Fibroblast of lung (primary cell): ENCODE measurements around the gene NBDY. TPM values are rescaled to one million over a fixed set of nuclear protein-coding genes. Genes with fewer than 3 reads are reported as not detected.

Experiments
- DNase-seq, 2 donors: peaks; one replicate each; pipeline versions ENCODE4 v3.0.0 to v3.0.0-alpha.2; 2010; ENCODE audit warnings: low read depth in 2 of 2
- H2AFZ ChIP-seq: 2 replicates; pipeline ENCODE4 v1.5.1; 2012; ENCODE audit warnings: low read length, control low read depth, inconsistent platforms
- H3K27ac ChIP-seq: 2 replicates; pipeline ENCODE4 v1.5.1; 2011; ENCODE audit warnings: low read length, control low read depth; ENCODE audit not compliant: insufficient read depth
- H3K27me3 ChIP-seq: 2 replicates; pipeline ENCODE4 v1.5.1; 2011; ENCODE audit warnings: mild to moderate bottlenecking, low read length; ENCODE audit not compliant: control insufficient read depth, insufficient read depth
- H3K36me3 ChIP-seq: 2 replicates; pipeline ENCODE4 v1.5.1; 2011; ENCODE audit warnings: low read length; ENCODE audit not compliant: control insufficient read depth, insufficient read depth
- H3K4me1 ChIP-seq: 2 replicates; pipeline ENCODE4 v1.5.1; 2011; ENCODE audit warnings: low read length; ENCODE audit not compliant: control insufficient read depth, insufficient read depth; ENCODE audit errors: extremely low read depth
- H3K4me2 ChIP-seq: 2 replicates; pipeline ENCODE4 v1.5.1; 2011; ENCODE audit warnings: low read length, control low read depth; ENCODE audit not compliant: insufficient read depth; ENCODE audit errors: extremely low read depth
- H3K4me3 ChIP-seq, 4 experiments: fragments of 200-600 bp in 1 of 4; sonication (generic) in 1 of 4; replicated peaks in 1 of 4; 2 replicates each; pipeline ENCODE4 v1.5.1; 2011 to 2016; ENCODE audit warnings: low read length in 4 of 4, low read depth in 3 of 4, mild to moderate bottlenecking in 3 of 4, control low read depth in 2 of 4, inconsistent platforms in 1 of 4, mixed read lengths in 1 of 4; ENCODE audit not compliant: insufficient read depth in 1 of 4; ENCODE audit errors: control extremely low read depth in 1 of 4
- H3K79me2 ChIP-seq: 2 replicates; pipeline ENCODE4 v1.5.1; 2012; ENCODE audit warnings: mild to moderate bottlenecking, low read length, inconsistent platforms; ENCODE audit not compliant: control insufficient read depth, insufficient read depth
- H3K9ac ChIP-seq: 2 replicates; pipeline ENCODE4 v1.5.1; 2011; ENCODE audit warnings: mild to moderate bottlenecking, low read length, control low read depth; ENCODE audit not compliant: insufficient read depth
- H3K9me3 ChIP-seq: 2 replicates; pipeline ENCODE4 v1.5.1; 2012; ENCODE audit warnings: low read depth, low read length; ENCODE audit not compliant: control insufficient read depth, insufficient read depth
- H4K20me1 ChIP-seq: 2 replicates; pipeline ENCODE4 v1.5.1; 2011; ENCODE audit warnings: low read length; ENCODE audit not compliant: control insufficient read depth, insufficient read depth; ENCODE audit errors: extremely low read depth
- EZH2 ChIP-seq: IDR thresholded peaks from 2 replicates; pipeline ENCODE4 v1.5.1; 2012; ENCODE audit warnings: low read length, control low read depth, mild to moderate bottlenecking; ENCODE audit errors: missing control alignments
- polyA plus RNA-seq, 2 donors: library from polyadenylated mRNA; depleted of rRNA in 1 of 2; stranded (reverse) in 1 of 2; unstranded in 1 of 2; fragments of >200 nt; gene quantifications; 2 replicates each; pipeline ENCODE4 v1.2.1, GENCODE V29; 2011 to 2012; ENCODE audit warnings: missing spikeins in 1 of 2
- total RNA-seq: library from RNA; depleted of rRNA; stranded (reverse); fragments of >200 nt; gene quantifications from 2 replicates; pipeline ENCODE4 v1.2.1, GENCODE V29; 2014
- TF ChIP-seq, protein P1 (sequence below), 2 donors: IDR thresholded peaks in 1 of 2; conservative IDR thresholded peaks in 1 of 2; 1 replicate in 1 of 2; 2 replicates in 1 of 2; pipeline ENCODE4 v1.5.1; 2011 to 2012; ENCODE audit warnings: low read length in 2 of 2, control low read depth in 1 of 2, inconsistent platforms in 1 of 2, low read depth in 1 of 2, mild to moderate bottlenecking in 1 of 2

Gene NBDY
- total and polyA plus RNA-seq, 2 donors (not counting 1 experiment from before 2014, with no cell fraction given), result 5.8 to 39.3 TPM

DNA sequence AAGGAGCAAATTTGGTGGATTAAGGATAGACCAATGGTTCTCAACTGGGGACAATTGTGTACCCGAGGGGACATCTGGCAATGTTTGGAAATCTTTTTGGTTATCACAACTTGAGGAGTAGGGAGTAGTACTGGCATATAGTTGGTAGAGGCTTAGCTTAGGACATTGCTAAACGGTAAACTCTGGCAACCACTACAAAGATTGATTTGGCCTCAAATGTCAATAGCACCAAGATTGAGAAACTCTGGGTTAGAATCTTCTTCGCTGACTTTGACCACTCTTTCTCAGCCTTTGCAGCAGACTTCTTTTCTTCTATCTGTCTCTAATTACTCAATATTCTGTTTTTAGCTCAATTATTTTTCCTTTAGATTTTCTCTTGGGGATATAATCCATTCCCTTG lies 1.5 kb upstream of the NBDY start:
- Histone ChIP-seq H3K4me3 (no peak overlapping the region), H3K4me2 (no peak overlapping the region), H3K36me3 (no peaks in the 10 kb centered on the region), H3K4me1 (no peaks in the 10 kb centered on the region), H3K9ac (no peak overlapping the region), H2AFZ (no peak overlapping the region), H4K20me1 (no peaks in the 10 kb centered on the region), H3K27ac (no peak overlapping the region), H3K9me3 (no peaks in the 10 kb centered on the region), H3K79me2 (peaks cover 10% of the 10 kb centered on the region), H3K27me3 (no peaks in the 10 kb centered on the region)
- no peak for TF ChIP-seq EZH2
- TF ChIP-seq, protein P1, sequence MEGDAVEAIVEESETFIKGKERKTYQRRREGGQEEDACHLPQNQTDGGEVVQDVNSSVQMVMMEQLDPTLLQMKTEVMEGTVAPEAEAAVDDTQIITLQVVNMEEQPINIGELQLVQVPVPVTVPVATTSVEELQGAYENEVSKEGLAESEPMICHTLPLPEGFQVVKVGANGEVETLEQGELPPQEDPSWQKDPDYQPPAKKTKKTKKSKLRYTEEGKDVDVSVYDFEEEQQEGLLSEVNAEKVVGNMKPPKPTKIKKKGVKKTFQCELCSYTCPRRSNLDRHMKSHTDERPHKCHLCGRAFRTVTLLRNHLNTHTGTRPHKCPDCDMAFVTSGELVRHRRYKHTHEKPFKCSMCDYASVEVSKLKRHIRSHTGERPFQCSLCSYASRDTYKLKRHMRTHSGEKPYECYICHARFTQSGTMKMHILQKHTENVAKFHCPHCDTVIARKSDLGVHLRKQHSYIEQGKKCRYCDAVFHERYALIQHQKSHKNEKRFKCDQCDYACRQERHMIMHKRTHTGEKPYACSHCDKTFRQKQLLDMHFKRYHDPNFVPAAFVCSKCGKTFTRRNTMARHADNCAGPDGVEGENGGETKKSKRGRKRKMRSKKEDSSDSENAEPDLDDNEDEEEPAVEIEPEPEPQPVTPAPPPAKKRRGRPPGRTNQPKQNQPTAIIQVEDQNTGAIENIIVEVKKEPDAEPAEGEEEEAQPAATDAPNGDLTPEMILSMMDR (conservative IDR thresholded peaks at IDR 0.05 in 1 of 2, IDR thresholded peaks at IDR 0.05 in 1 of 2; ENCODE audit: low read depth in 1 of 2, low read length in 2 of 2), result no peak
- no peak for DNase-seq

DNA sequence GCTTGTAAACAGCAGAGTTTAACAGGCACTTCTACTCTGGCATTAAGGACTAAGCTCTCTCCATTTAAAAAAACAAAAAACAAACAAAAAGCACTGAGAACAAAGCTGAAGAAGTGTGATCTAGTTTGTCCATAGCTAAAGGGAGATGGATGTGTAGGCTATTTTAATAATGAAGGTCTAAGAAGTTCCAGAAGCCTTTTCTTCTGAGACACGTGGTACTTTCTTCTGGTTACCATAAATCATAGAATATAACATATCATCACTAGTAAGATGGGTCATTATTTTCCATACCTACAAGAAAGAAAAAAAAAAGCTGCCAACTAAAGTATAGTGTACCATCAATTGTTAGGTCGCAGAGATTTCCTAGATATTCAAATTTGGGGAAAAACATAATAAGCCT lies 722 bp upstream of the NBDY start:
- no peak overlapping the region for H3K27ac ChIP-seq
- H3K27me3 ChIP-seq, result no peaks in the 10 kb centered on the region
- H3K79me2 ChIP-seq, result peaks cover 10% of the 10 kb centered on the region
- H3K4me2 ChIP-seq, result peak overlapping the region; percentile 68
- peak; percentile 9 to 34 for DNase-seq
- no peak overlapping the region for H3K9ac ChIP-seq
- peak overlapping the region; percentile 69 to 91 (median 72) for H3K4me3 ChIP-seq
- no peaks in the 10 kb centered on the region for H3K4me1 ChIP-seq
- H4K20me1 ChIP-seq, result no peaks in the 10 kb centered on the region
- no peaks in the 10 kb centered on the region for H3K9me3 ChIP-seq
- peak overlapping the region; percentile 59 for H2AFZ ChIP-seq
- TF ChIP-seq, protein P1 (conservative IDR thresholded peaks at IDR 0.05 in 1 of 2, IDR thresholded peaks at IDR 0.05 in 1 of 2; ENCODE audit: low read depth in 1 of 2, low read length in 2 of 2), result no peak
- TF ChIP-seq EZH2, result no peak
- no peaks in the 10 kb centered on the region for H3K36me3 ChIP-seq

DNA sequence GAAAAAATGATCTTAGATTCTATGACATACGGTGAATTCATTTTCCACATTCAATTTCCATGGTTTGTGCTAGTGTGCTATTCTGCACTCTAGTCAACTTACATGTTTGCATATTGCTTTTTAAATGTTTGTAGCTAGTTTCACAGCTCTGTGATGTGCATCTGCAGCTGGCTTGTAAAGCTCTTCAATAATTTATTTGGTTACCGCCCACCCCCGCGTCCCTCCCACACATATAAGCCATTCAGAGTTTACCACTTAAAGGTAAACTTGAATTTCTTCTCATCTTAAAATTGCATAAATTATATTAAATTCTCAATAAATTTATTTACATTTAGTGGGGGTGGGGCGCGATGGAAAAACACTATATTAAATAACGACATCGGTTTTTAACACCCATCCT lies 291 bp upstream of the NBDY start:
- H3K4me1 ChIP-seq, result no peaks in the 10 kb centered on the region
- peak overlapping the region; percentile 68 for H3K4me2 ChIP-seq
- H3K9ac ChIP-seq, result no peak overlapping the region
- H3K27ac ChIP-seq, result no peak overlapping the region
- H3K27me3 ChIP-seq, result no peaks in the 10 kb centered on the region
- peak; percentile 26 to 32 for DNase-seq
- peak overlapping the region; percentile 69 to 91 (median 72) for H3K4me3 ChIP-seq
- no peaks in the 10 kb centered on the region for H4K20me1 ChIP-seq
- H3K9me3 ChIP-seq, result no peaks in the 10 kb centered on the region
- no peaks in the 10 kb centered on the region for H3K36me3 ChIP-seq
- peak overlapping the region; percentile 65 for H2AFZ ChIP-seq
- TF ChIP-seq, protein P1 (conservative IDR thresholded peaks at IDR 0.05 in 1 of 2, IDR thresholded peaks at IDR 0.05 in 1 of 2; ENCODE audit: low read depth in 1 of 2, low read length in 2 of 2), result no peak
- no peak for TF ChIP-seq EZH2
- H3K79me2 ChIP-seq, result peaks cover 10% of the 10 kb centered on the region
